OCI-LY7 (cell line): ENCODE results near the gene PCDHA4.
"Not testable (repeated sequence)": the region's sequence is repeated elsewhere in the genome, so short reads cannot be mapped to it uniquely, and the experiment has no call there.

Experiments used
- CTCF ChIP-seq: fragments of 200-600 bp; sonication (generic); conservative IDR thresholded peaks from 2 replicates; pipeline ENCODE4 v1.5.1; 2014; ENCODE audit warnings: mild to moderate bottlenecking, antibody characterized with exemption, low read length, moderate library complexity, mixed read lengths
- EZH2phosphoT487 ChIP-seq: fragments of 200-600 bp; sonication (generic); IDR thresholded peaks from 2 replicates; pipeline ENCODE4 v1.6.1; 2018; ENCODE audit warnings: low read depth, borderline replicate concordance, mild to moderate bottlenecking, mixed run types, antibody characterized with exemption, low read length, moderate library complexity, mixed read lengths

- TF ChIP-seq CTCF, EZH2phosphoT487: not testable (repeated sequence)
Observed at GRCh38 chr5:140787849-140788504, 18.9 kb upstream of the PCDHA4 start.
